Neural cell (in vitro differentiated cells): ENCODE measurements around the gene BICRAL. TPM values are rescaled to one million over a fixed set of nuclear protein-coding genes. Genes with fewer than 3 reads are reported as not detected.

ENCODE experiments used
- H2AFZ ChIP-seq: fragments of 200-600, 300-800 bp; sonication (generic), shearing (Covaris generic); 2 replicates; pipeline ENCODE4 v1.6.0; 2014; ENCODE audit warnings: low read depth, mild to moderate bottlenecking, antibody characterized with exemption, low read length, moderate library complexity
- H3F3A ChIP-seq: fragments of 200-600 bp; shearing (Covaris generic); 2 replicates; pipeline ENCODE4 v1.6.1; 2016; ENCODE audit warnings: mild to moderate bottlenecking, moderate library complexity, mixed read lengths, antibody characterized with exemption, low read length; ENCODE audit not compliant: insufficient read depth, poor library complexity, severe bottlenecking
- H3K27ac ChIP-seq: fragments of 200-600, 300-800 bp; sonication (generic), shearing (Covaris generic); 2 replicates; pipeline ENCODE4 v1.5.1; 2014; ENCODE audit warnings: mild to moderate bottlenecking, low read length, moderate library complexity
- H3K27me3 ChIP-seq: fragments of 300-800, 200-600 bp; sonication (generic), shearing (Covaris generic); 2 replicates; pipeline ENCODE4 v1.6.0; 2014; ENCODE audit warnings: mild to moderate bottlenecking, low read depth, low read length, moderate library complexity; ENCODE audit not compliant: insufficient read depth
- H3K36me3 ChIP-seq: fragments of 300-800, 200-600 bp; sonication (generic), shearing (Covaris generic); 2 replicates; pipeline ENCODE4 v1.5.1; 2014; ENCODE audit warnings: mild to moderate bottlenecking, antibody characterized with exemption, low read length, moderate library complexity; ENCODE audit not compliant: insufficient read depth
- H3K4me2 ChIP-seq: fragments of 300-800, 200-600 bp; sonication (generic), shearing (Covaris generic); 2 replicates; pipeline ENCODE4 v1.6.0; 2014; ENCODE audit warnings: mild to moderate bottlenecking, low read length
- H3K4me3 ChIP-seq: fragments of 300-800, 200-600 bp; sonication (generic), shearing (Covaris generic); 2 replicates; pipeline ENCODE4 v1.5.1; 2014; ENCODE audit warnings: mild to moderate bottlenecking, low read length, moderate library complexity
- H3K79me2 ChIP-seq: fragments of 200-600 bp; shearing (Covaris generic); replicated peaks from 2 replicates; pipeline ENCODE4 v1.6.0; 2014; ENCODE audit warnings: mild to moderate bottlenecking, low read length, moderate library complexity; ENCODE audit not compliant: insufficient read depth
- H3K9ac ChIP-seq: fragments of 300-800, 200-600 bp; sonication (generic), shearing (Covaris generic); 2 replicates; pipeline ENCODE4 v1.6.1; 2016; ENCODE audit warnings: mild to moderate bottlenecking, low read length, mixed read lengths
- H3K9me2 ChIP-seq: fragments of 200-600 bp; shearing (Covaris generic); 2 replicates; pipeline ENCODE4 v1.6.1; 2016; ENCODE audit warnings: mild to moderate bottlenecking, low read length, mixed read lengths; ENCODE audit not compliant: insufficient read depth
- H3K9me3 ChIP-seq: fragments of 200-600, 300-800 bp; sonication (generic), shearing (Covaris generic); 2 replicates; pipeline ENCODE4 v1.6.1; 2016; ENCODE audit warnings: mild to moderate bottlenecking, mixed run types, low read length, moderate library complexity, mixed read lengths
- H4K20me1 ChIP-seq: fragments of 200-600 bp; shearing (Covaris generic); 2 replicates; pipeline ENCODE4 v1.6.1; 2016; ENCODE audit warnings: mild to moderate bottlenecking, mixed run types; ENCODE audit not compliant: insufficient read depth
- CTCF ChIP-seq: fragments of 450-650 bp; IDR thresholded peaks from 2 replicates; pipeline ENCODE4 v1.5.1; 2014; ENCODE audit warnings: antibody characterized with exemption, mild to moderate bottlenecking, moderate library complexity; ENCODE audit not compliant: poor library complexity, severe bottlenecking
- EP300 ChIP-seq: fragments of 450-650 bp; conservative IDR thresholded peaks from 2 replicates; pipeline ENCODE4 v1.6.1; 2014; ENCODE audit warnings: antibody characterized with exemption, mild to moderate bottlenecking, moderate library complexity; ENCODE audit not compliant: poor library complexity, severe bottlenecking
- EZH2 ChIP-seq: fragments of 200-600, 300-800 bp; shearing (Covaris generic), sonication (generic); IDR thresholded peaks from 2 replicates; pipeline ENCODE4 v1.6.1; 2014; ENCODE audit warnings: antibody characterized with exemption, low read length, borderline replicate concordance, mild to moderate bottlenecking; ENCODE audit not compliant: insufficient read depth, poor library complexity, severe bottlenecking
- MXI1 ChIP-seq: fragments of 450-650 bp; conservative IDR thresholded peaks from 2 replicates; pipeline ENCODE4 v1.6.1; 2014; ENCODE audit warnings: antibody characterized with exemption, mild to moderate bottlenecking; ENCODE audit not compliant: poor library complexity, severe bottlenecking
- POLR2AphosphoS5 ChIP-seq: IDR thresholded peaks from 2 replicates; pipeline ENCODE4 v1.6.1; 2012
- RAD21 ChIP-seq: fragments of 450-650 bp; conservative IDR thresholded peaks from 2 replicates; pipeline ENCODE4 v1.6.1; 2014; ENCODE audit warnings: antibody characterized with exemption, mild to moderate bottlenecking, moderate library complexity
- REST ChIP-seq: IDR thresholded peaks from 2 replicates; pipeline ENCODE4 v1.6.1; 2012; ENCODE audit warnings: borderline replicate concordance
- SMC3 ChIP-seq: fragments of 450-650 bp; conservative IDR thresholded peaks from 2 replicates; pipeline ENCODE4 v1.6.1; 2014; ENCODE audit warnings: antibody characterized with exemption, mild to moderate bottlenecking, moderate library complexity; ENCODE audit not compliant: poor library complexity
- TAF1 ChIP-seq: IDR thresholded peaks from 2 replicates; pipeline ENCODE4 v1.6.1; 2012; ENCODE audit warnings: low read depth
- polyA plus RNA-seq: library from polyadenylated mRNA; depleted of rRNA; stranded (reverse); fragments of >200 nt; gene quantifications from 2 replicates; pipeline ENCODE4 v1.2.3, GENCODE V29; 2014

The BICRAL gene
- polyA plus RNA-seq, 1 donor from 2014 or later: 6.7 TPM

GRCh38 chr6:42761287-42762067, 20.4 kb upstream of the BICRAL start:
- Histone ChIP-seq H3K27ac (no peak overlapping the region), H3K4me2 (no peak overlapping the region), H2AFZ (no peak overlapping the region), H3K36me3 (no peaks in the 10 kb centered on the region), H3K79me2 (no peaks in the 10 kb centered on the region), H3K9me2 (no peaks in the 10 kb centered on the region), H4K20me1 (no peaks in the 10 kb centered on the region), H3K9me3 (no peaks in the 10 kb centered on the region), H3K9ac (no peak overlapping the region), H3F3A (no peaks in the 10 kb centered on the region), H3K27me3 (no peaks in the 10 kb centered on the region), H3K4me3 (no peak overlapping the region)
- TF ChIP-seq EZH2: no peak
- no peak for TF ChIP-seq CTCF
- no peak for TF ChIP-seq REST
- TF ChIP-seq TAF1: no peak
- no peak for TF ChIP-seq SMC3
- no peak for TF ChIP-seq RAD21
- TF ChIP-seq POLR2AphosphoS5: no peak
- no peak for TF ChIP-seq MXI1
- no peak for TF ChIP-seq EP300

- Histone ChIP-seq H2AFZ (no peak overlapping the region), H3K27me3 (no peaks in the 10 kb centered on the region), H3K4me2 (no peak overlapping the region), H3K9me2 (no peaks in the 10 kb centered on the region), H3K4me3 (no peak overlapping the region), H3K9me3 (no peaks in the 10 kb centered on the region), H3F3A (no peaks in the 10 kb centered on the region), H3K27ac (no peak overlapping the region), H3K9ac (no peak overlapping the region), H3K79me2 (no peaks in the 10 kb centered on the region), H4K20me1 (no peaks in the 10 kb centered on the region), H3K36me3 (no peaks in the 10 kb centered on the region)
- TF ChIP-seq EZH2 (no peak), SMC3 (no peak), TAF1 (no peak), EP300 (no peak), MXI1 (no peak), REST (no peak), POLR2AphosphoS5 (no peak), RAD21 (no peak), CTCF (no peak)
Measured at GRCh38 chr6:42762426-42762859, 19.4 kb upstream of the BICRAL start.
